Peyer's patch (tissue), 4 donors: ENCODE measurements around the gene RGS17.

Experiments used
- POLR2A ChIP-seq, 2 donors: fragments of 450-650 bp; IDR thresholded peaks; one replicate each; pipeline ENCODE4 v1.5.1; 2017; ENCODE audit warnings: antibody characterized with exemption in 2 of 2, mild to moderate bottlenecking in 2 of 2, moderate library complexity in 2 of 2
- TF ChIP-seq, protein P1 (sequence below), 6 experiments: fragments of 450-650 bp in 4 of 6; fragments of 200-600 bp in 2 of 6; sonication (generic) in 1 of 6; IDR thresholded peaks; one replicate each; pipeline ENCODE4 v1.5.1; 2017 to 2019; ENCODE audit warnings: antibody characterized with exemption in 6 of 6, mild to moderate bottlenecking in 3 of 6, moderate library complexity in 1 of 6

DNA sequence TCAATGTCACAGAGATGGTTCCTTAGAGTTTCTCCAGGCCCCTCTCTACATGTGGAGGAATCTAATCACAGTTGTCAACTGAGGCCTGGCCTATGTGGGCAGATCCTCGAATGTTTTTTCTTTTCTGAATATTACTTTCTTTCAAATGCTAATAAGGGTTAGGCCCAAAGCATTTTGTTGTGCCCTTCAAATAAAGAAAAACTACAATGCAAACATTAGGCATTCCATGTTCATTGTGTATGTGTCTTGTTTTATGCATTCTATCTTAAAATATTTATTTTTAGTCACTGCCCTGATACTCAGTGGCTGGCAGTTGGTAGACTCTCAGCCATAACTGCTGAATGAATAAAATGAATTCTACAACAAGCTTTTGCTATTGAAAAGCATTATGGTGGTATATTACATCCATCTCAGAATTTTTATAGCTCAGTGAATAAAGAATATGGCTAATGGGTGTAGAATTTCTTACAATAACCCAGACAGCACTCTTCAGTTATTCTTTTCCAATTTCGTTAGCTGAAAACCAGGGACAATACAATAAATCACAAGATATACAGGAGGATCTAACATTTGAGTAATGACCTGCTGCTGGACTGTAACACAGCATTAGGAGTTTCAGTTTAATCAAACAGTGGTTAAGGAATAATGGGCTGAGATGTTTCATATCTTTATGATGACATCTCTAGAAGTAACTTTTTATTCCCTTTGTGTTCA is 28.3 kb downstream of the RGS17 start:
- no peak for TF ChIP-seq POLR2A (IDR thresholded peaks at IDR 0.05)
- TF ChIP-seq, protein P1, sequence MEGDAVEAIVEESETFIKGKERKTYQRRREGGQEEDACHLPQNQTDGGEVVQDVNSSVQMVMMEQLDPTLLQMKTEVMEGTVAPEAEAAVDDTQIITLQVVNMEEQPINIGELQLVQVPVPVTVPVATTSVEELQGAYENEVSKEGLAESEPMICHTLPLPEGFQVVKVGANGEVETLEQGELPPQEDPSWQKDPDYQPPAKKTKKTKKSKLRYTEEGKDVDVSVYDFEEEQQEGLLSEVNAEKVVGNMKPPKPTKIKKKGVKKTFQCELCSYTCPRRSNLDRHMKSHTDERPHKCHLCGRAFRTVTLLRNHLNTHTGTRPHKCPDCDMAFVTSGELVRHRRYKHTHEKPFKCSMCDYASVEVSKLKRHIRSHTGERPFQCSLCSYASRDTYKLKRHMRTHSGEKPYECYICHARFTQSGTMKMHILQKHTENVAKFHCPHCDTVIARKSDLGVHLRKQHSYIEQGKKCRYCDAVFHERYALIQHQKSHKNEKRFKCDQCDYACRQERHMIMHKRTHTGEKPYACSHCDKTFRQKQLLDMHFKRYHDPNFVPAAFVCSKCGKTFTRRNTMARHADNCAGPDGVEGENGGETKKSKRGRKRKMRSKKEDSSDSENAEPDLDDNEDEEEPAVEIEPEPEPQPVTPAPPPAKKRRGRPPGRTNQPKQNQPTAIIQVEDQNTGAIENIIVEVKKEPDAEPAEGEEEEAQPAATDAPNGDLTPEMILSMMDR (IDR thresholded peaks at IDR 0.05), result no peak
